ENCODE measurements around the gene FBXL22.

FBXL22 gene

DNA sequence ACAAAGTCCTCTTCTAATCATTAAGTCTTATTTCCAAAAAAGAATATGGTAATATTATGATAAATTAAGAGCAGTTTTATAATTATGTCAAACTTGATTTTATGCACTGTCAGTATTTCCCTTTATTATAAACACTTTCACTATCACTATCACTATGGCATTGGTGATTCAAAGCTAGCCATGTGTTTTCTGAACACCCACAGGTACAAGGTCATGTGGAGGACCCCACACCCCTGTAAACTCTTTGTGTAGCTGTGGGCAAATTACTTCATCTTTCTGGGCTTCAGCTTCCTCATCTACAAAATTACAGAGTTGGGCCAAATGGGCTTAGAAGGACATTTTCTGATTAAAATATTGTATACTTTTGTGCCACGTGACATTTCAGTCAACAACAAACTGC lies 41.7 kb downstream of the FBXL22 start:
- no peak overlapping the region for H3K4me3 ChIP-seq (ENCODE audit: low read depth, low read length)
- TF ChIP-seq, protein P1, sequence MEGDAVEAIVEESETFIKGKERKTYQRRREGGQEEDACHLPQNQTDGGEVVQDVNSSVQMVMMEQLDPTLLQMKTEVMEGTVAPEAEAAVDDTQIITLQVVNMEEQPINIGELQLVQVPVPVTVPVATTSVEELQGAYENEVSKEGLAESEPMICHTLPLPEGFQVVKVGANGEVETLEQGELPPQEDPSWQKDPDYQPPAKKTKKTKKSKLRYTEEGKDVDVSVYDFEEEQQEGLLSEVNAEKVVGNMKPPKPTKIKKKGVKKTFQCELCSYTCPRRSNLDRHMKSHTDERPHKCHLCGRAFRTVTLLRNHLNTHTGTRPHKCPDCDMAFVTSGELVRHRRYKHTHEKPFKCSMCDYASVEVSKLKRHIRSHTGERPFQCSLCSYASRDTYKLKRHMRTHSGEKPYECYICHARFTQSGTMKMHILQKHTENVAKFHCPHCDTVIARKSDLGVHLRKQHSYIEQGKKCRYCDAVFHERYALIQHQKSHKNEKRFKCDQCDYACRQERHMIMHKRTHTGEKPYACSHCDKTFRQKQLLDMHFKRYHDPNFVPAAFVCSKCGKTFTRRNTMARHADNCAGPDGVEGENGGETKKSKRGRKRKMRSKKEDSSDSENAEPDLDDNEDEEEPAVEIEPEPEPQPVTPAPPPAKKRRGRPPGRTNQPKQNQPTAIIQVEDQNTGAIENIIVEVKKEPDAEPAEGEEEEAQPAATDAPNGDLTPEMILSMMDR (IDR thresholded peaks at IDR 0.05; ENCODE audit: low read depth, low read length, missing control alignments) = no peak
- no peak for DNase-seq (ENCODE audit: low read depth)

DNA sequence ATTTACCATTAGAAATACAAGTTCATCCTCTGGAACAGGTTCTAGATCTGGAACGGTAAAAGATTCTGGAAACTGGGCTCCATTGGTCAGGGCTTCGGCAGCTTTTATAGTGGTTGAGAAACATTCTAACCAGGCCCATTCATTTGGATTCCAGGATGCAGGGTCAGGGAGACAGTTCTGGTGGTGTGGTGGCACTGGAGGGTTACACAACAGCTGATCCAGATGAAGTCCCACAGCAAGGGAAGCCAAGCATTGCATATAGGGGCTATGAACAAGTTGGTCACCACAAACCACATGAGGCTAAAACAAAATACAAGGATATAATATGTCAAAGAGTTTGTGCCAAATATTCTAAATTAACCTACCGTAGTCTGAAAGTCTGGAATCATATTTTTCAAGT lies 43.0 kb downstream of the FBXL22 start:
- no peak for DNase-seq (ENCODE audit: low read depth)
- no peak overlapping the region for H3K4me3 ChIP-seq (ENCODE audit: low read depth, low read length)
- TF ChIP-seq, protein P1 (IDR thresholded peaks at IDR 0.05; ENCODE audit: low read depth, low read length, missing control alignments) = no peak
